Stimulated activated CD4-positive, alpha-beta T cell treated with anti-CD3 and anti-CD28 coated beads, Interleukin-15, amount 100 ng/mL, for 24 hours (primary cell): ENCODE measurements around the gene RNU1-4.
"Not testable (repeated sequence)": the region's sequence is repeated elsewhere in the genome, so short reads cannot be mapped to it uniquely, and the experiment has no call there.

Experiments
- DNase-seq: peaks from one replicate; pipeline ENCODE4 v3.0.0-alpha.2; 2020

Gene RNU1-4

DNA sequence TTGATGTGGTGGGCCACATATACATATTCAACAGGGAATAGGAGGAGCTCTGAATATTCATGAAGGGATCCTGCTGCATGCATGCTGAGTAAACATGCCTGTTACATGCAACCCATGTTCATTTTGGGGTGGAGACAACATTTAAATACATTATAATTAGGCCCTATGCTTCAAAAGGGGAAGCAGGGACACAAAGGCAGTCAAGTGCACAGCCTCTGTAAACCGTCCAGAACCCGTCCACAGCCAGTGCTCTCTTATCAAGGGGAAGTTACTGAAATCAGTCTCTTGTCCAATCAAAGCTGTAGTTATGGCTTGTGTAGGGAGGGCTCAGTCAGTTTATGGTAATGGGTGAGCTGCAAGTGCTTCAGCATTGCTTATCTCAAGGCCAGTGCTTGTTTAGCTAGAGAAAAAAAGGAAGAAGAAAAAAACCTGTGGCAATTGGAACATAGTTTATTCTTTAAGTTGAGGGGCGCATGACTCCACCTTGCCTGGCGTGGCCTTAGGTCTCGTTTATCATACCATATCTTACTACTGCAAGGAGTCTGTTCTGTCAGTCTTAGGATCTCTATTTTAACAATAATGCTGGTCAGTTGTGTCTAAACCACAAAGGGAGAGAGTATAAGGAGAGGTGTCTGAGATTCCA lies 7.9 kb upstream of the RNU1-4 start:
- not testable (repeated sequence) for DNase-seq

DNA sequence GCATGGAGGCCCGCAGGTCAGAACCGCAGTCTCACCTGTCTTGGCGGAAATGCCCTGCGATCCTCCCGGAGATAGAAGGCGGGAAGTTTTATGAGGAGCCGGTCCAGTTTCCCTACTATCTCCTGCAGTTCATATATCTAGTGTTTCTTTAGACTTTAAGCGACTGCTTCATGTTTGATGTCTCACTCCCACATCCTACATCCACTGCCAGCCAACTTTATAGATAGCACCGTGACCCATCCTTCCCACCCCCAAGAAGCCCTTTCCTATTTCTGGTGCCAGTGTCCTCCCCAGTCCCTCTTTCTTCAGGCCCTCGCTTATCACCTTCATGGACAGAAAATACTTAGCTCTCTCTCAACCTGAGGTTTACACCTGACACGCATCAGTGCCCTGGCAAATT lies 914 bp downstream of the RNU1-4 start:
- DNase-seq = not testable (repeated sequence)

DNA sequence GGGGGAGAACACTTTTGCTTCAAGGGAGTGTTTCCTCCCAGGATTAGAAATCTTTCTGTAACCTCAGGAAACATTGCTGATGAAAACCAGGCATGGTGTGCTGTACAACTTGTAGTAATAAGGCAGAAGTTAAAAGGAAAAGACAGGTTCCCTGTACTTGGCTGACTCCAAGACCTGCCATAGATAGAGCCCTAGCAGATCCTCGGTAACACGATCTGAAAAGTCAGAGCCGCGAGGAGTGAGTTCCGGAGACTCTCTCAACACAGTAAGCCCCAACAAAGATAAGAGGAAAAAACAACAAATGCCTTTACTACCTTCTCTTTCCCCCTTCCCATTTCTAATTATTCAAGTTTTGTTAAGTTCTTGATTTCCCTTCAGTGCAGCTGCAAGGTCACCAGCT lies 7.3 kb downstream of the RNU1-4 start:
- not testable (repeated sequence) for DNase-seq

DNA sequence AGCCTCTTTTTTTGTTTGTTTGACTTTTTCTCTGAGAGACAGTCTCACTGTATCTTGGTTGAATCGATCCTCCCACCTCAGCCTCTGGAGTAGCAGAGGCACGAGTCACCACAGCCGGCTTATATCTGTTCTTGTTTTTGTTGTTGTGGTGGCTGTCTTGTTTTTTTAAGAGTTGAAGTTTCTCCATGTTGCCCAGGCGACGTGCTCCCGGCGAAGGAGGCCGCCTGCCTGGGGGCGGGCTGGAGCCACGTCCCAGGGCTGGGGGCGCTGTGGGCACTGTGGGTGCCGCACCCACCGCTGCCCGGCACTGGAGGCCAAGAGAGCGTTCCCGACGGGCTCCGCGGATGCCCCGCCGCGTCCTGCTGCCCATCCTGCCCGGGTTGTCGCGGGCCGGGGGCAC lies 8.4 kb downstream of the RNU1-4 start:
- not testable (repeated sequence) for DNase-seq

DNA sequence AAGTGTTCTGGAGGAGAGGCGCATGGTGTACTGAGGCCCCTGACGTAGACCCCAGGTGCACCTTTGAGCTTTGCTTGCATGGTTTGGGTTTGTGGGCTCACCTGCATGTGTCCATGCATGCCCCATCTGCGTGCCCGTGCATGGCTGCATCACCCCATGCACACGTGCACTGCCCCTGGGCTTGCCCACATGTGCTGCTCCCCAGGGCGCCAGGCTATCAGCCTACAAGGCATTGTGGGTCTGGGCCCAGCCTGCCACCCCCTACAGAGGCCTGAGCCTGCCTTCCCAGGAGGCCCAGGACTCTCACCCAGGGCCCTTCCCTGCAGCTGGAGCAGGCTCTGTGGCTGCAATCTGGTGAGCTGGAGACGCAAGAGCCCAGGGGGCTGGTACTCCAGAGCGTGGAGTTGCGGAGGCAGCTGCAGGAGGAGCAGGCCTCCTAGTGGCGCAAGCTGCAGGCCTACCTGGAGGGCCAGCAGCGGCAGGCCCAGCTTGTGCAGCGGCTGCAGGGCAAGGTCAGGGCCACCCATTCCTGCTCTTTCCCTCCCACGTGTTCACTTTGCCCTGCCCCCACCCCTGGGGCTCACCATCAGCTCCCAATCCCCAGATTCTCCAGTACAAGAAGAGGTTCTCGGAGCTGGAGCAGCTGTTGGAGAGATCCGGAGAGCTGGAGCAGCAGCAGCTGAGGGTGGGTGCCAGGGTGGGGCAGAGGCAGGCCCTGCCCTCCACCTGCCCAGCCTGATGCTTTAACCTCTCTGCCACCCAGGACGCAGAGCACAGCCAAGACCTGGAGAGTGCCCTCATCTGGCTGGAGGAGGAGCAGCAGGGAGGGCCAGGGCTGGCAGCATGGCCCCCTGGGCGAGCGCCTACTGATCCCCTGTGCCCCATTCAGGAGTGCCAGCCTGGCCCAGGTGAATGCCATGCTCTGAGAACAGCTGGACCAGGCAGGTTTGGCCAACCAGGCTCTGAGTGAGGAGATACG lies 9.9 kb downstream of the RNU1-4 start:
- not testable (repeated sequence) for DNase-seq

DNA sequence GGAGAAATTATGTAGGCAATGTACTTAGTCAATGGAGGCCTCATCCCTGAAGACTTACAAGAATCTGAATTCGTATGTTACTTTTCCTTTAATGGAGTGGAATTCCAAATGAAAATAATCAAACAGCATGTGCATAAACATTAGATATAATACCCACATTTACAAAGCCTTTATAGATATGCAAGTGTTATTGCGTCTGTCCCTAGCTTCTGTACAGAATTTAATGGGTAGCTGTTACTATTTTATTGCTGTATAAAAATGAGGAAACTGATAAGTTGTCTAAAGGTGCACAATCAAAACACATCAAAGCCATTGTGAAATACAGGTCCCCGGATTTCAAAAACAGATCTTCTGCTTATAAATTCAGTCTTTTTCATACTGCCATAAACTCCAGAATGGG lies 12.5 kb downstream of the RNU1-4 start:
- DNase-seq = not testable (repeated sequence)

DNA sequence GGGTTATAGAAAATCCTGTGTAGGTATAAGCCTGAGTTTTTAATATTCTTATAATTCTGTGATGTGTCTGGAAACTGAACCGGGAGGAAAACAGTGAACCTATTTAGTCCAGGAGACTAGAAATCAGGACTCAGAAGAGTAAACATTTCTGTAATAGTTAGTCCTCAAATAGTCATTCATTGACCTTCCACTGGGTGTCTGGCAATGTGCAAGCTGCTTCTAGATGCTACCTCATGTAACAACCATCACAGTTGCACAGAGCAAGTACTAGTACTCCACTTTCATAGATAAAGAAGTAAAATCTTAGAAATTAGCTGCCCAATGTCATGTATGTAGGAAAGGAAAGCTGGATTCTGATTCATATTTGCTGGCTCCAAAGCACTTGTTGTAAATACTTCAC lies 15.1 kb downstream of the RNU1-4 start:
- not testable (repeated sequence) for DNase-seq

DNA sequence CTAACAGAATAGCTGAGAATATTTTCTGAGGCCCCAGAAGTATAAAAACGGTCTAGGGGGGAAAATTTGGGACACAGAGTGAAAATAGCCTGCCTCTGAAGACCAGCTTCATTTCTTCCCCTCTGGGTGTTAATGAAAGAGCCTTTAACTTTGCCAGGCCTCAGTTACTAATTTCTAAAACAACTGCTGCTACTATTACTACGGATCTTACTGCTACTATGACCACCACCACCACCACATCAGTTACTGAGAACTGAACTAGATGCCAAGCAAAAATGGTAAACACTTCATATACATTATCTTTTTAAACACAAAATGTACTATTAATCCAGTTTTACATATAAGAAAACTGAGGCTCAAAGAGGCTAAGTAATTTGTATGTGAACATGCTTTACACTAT lies 15.6 kb downstream of the RNU1-4 start:
- DNase-seq = not testable (repeated sequence)

DNA sequence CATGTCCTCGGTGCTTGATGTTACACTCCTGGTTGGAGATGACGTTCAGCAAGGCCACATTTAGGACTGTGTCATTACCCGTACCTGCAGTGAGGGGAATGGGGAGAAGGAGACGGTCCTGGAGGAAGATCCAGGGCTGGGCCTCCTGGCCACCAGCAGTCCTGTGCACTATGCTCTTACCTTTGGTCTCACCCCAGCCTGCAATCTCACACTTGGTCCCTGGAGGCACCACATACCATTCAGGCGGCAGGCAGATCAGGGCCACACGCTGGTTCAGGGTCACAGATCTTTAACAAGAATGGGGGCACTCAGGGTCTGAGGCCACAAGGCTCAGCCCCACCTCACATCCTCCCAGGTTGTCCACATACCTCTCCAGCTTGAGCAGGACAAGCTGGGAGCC lies 17.3 kb downstream of the RNU1-4 start:
- DNase-seq = not testable (repeated sequence)

DNA sequence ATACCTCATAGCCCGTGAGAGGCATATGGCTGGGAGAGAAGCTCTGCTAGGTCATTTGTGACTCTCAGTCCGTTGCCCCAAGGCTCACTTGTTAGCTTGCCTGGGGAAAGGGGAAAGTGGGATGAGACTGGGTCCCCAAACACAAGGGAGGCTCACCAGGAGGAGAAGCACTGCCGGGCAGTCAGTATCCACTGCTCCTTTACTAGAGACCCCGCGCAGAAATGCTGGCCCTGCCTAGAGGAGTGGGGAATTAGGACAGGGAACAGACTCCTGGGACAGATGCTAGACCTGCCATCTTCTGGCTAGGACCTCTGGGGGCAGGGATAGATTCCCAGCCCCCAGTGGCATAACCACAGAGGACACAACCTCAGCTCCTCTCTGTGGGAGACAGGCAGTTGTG lies 17.7 kb downstream of the RNU1-4 start:
- DNase-seq = not testable (repeated sequence)

DNA sequence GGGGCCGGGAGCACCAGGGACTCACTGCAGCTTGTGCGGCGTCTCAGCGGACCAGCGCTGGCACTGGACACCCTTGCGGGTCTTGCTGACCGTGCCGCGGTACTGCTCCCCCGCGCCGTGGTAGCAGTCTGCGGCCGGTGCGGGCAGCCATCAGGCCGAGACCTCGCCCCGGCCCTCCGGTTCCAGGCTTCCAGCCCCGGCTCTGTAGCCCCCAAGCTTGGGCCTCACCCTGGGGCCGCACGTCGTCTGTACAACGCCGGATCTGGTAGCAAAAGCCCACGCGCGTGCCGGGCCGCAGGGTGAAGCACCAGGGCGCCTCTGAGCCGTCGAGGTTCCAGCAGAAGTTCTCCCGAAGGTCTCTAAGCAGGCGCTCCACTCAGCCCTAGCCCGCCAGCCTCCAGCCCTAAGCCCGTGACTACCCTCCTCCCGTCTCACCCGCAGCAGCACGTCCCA lies 18.8 kb downstream of the RNU1-4 start:
- DNase-seq = not testable (repeated sequence)

DNA sequence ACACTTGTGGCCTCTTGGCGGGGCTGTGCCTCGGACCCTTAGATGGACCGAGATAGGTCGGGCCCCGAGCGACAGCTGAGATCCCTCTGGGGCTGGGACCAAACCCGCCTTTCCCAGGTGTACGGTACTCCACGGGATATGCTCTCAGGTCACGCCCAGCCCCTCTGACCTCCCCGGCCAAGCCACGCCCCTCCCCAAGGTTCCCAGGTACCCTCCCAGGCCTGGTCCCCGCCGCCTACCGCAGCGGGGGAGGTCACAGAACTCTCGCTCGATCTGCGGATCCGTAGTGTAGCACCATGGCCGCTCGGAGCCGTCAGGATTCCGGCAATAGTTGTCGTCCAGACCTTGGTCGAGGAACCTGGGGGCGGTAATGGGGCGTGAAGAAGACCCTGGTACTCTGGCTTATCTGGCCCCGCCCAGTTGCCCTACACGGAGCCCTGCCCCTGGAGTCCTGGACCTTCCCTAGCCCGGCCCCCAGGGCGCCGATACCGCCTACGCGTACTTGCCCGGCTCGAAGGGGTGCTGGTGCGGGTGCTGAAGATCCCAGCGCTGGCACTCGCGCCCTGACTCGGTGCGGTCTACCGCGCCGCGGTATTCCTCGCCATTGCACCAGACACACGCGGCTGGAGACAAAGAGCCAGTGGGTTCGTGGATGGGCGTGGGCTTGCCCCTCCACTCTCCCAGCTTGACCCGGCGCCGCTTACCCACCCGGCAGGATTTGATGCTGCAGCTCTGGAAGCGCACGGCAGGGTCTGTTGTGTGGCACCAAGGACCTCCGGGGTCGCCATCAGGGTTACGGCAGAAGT lies 19.5 kb downstream of the RNU1-4 start:
- DNase-seq = not testable (repeated sequence)

DNA sequence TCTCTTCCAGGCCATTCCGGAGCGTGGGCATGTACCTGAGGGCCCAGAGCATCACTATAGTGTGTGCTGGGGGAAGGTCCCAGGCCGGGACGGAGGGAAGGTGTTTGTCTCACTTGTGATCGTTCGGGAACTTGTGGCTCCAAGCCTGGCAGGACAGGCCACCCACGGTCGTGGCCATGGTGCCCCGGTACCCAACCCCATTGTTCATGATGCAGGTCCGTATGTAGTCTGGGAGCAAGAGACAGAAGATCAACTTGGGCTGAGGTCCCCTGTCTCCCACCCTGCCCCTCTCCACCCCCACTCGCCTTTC lies 20.1 kb downstream of the RNU1-4 start:
- not testable (repeated sequence) for DNase-seq

DNA sequence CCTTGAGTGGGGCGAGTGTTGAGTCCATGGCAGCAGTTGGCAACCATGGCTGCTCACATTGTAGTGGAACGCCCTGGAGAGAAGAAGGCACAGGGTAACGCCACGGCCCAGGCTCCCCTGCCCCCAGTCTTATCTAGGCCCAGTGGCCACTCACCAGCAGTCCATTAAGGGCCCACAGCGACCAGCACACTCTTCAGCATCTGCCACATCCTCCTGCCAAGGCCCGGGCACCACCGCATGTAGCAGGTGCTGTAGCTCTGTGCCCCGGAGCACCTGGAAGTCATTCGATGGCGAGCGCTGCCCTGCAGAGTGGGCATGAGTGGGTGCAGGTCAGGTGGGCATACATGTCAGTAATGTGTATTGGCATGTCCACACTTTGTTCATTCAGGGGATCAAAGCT lies 20.5 kb downstream of the RNU1-4 start:
- not testable (repeated sequence) for DNase-seq

DNA sequence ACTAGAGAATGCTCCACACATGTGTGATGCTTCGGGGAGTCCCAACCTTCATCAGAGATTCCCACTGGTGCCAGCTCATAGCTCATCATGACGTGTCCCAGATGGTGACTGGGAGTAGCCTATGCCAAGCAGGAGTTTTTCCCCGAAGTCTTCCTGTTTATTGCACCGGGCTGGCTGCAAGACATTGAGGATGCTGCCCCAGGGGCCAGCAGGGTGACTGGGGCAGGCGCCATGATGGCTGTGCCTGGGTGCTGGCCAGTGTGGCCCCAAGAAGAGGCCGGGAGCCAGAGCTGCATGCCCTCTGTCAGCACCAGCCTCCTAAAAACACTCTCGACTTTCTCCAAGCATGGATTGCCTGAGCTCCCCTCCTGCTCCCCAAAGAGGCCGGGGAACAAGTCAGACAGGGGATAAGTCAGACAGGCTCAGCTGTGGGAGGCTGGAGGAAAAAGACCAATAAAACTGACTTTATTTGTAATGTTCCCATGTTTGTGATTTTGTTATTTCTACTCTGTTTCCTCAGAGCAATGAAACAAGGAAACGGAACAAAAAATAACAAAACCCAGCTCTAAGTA lies 24.0 kb downstream of the RNU1-4 start:
- not testable (repeated sequence) for DNase-seq

DNA sequence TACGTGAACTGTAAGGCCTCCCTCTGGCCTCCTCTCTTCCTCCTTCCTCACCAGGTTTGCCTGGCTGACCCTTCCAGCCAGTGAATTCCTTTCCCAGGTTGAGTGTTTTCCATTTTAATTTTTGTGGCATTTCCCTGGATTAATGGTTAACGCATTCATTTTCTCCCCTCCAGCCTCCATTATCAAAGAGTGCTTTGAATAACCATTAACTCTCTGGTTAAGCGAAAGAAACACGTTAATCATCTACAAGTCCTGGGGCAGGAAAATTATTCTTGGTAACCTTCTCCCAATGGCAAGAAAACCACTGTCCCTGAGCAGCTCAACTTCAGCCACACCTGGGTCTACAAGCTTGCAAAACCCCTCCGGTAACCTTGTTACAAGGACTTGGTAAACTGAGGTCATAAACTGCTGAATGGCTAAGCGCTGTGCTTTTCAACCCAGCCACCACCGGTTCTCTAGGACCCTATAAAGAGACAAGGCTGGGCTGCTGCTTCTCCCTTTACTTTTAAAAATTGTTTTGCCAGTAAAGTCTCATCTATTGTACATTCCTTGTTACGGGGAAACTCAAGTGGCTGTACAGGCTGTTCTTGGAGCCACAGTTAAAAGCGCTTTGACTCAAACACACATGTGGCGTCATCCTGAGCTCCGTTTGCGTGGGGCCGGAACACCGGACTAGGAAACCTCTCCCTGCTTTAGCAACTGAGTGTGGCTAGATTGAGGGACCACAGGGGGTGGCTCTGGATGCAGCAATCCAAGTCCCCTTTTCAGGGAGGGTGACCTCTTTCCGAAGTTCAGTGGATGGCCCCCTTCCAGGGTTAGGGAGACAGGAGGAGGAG lies 24.7 kb downstream of the RNU1-4 start:
- not testable (repeated sequence) for DNase-seq

DNA sequence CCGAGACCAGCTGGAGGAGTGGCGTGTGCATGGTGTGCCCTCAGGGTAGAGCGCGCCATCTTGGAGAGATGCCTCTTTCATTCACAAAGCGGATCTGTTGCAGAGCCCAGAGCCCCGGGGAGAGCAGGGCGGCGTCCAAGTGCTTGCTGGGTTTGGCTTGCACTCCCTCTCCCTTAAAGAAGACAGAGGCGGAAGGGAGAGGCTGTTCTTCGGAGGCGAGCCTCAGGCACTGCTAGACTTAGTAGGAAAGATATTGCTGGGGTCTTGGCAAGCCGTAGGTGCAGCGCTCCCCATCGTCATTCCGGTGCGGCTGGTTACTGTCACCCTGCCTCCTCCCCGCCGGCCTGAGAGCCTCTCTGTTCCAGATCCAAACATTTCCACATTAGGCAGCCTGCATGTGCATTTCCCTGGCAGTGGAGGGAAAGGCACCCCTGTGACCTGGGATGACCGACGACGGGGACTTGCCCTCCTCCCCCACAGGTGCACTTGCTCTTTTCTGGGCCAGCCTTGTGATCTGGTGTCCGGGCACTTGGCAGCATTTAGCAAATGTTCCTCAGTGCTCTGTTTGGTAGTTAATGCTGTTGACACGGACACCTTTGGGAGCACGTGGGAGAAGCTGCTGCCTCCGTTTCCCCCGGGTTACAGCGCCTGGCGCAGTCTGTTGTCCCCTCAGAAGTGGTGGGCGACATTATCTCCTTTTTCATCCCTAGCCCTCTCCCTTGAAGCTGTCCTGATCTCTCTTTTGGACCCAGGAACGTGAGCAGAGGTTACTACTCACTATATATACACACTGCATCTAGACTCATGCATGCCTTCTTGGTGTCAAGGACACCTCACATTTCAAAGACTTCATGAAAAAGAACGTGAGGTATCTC lies 25.7 kb downstream of the RNU1-4 start:
- DNase-seq = not testable (repeated sequence)

DNA sequence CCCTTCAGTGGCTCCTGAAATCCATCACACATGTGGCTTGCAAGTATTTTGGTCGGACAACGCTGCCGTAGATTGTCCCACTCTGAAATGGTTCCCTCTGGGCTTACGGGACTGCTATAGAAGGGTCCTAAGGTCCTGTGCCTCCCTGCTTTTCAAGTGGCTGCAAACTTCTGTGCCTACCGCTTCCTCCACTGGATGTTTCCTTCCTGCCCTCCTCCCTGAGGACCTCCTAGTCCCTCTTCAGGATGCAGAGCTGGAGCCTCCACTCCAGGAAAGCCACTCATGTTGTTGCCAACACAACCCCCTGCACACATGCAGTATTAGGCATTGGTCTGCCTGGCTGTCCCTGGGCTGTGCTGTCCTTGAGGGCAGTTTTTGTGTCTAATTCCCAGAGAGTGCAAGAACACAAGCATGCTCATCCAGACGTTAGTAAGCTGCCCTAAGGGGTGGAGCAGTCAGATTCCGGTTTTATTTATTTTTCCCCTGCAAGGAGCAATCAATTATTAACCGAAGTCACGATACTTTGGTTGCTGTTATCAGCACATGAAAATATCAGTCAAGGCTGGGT lies 26.5 kb downstream of the RNU1-4 start:
- not testable (repeated sequence) for DNase-seq

DNA sequence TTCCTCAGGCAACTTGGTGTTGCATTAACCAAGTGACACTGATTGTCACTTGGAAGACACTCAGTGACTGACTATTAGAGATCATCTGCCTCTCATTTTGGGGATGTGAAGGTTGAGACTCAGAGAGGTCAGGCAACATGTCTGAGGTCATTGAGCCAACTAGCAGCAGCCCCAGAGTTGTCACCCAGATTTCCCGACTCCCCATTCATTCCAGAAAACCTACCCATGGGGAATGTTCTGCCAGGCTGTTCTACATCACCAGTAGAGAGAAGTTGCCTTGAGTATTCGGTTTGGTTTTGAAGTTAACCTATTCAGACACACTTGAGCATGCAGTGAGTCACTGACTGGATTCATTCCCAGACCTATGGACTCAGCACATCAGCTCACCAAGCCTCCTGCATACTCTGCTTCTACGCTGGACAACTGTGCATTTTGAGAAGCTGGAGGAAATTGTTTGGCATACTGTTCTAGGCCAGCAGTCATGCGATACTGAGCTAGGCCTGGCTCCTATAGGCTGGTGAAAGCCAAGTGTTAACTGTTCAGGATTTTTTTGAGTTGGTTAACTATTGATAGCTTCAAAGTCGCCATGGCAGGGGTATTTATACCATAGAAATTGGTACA lies 29.9 kb downstream of the RNU1-4 start:
- not testable (repeated sequence) for DNase-seq

DNA sequence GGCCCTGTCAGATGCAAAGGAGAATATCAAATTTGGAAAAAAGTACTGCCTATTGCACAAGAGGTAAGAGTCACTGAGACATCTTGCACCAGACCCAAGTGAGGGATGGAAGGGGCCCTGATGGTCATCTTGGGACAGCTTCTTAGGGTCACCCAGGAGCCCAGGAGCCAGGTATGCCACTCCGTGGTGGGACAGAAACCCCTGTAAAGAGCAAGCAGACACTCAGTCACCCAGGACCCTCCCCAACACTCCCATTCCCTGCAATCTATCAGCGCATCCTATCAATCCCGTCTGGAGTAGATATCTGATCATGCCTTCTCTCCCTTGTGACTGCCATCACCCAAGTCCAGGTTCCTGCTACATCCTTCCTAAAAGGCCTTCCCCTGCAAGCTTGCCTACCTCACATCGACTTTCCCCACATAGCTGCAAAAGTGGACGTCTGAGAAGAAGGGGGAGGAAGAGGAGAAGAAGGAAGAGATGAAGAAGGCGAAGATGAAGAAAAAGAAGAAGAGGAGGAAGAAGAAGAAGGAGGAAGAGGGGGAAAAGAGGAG lies 30.7 kb downstream of the RNU1-4 start:
- not testable (repeated sequence) for DNase-seq
